GM12878 (cell line): ENCODE data around the gene GPRIN1. TPM values are rescaled to one million over a fixed set of nuclear protein-coding genes. Genes with fewer than 3 reads are reported as not detected.

ENCODE experiments used
- BCL11A ChIP-seq: IDR thresholded peaks from 2 replicates; pipeline ENCODE4 v1.6.1; 2011; ENCODE audit warnings: low read depth, low read length
- BMI1 ChIP-seq: fragments of 450-650 bp; IDR thresholded peaks from 2 replicates; pipeline ENCODE4 v1.6.1; 2016; ENCODE audit warnings: mild to moderate bottlenecking, moderate library complexity, borderline replicate concordance
- CEBPB ChIP-seq, 2 experiments: fragments of 150-350 bp in 1 of 2; IDR thresholded peaks; 2 replicates each; pipeline ENCODE4 v1.6.1; 2012 to 2014; ENCODE audit warnings: low read depth in 2 of 2, low read length in 2 of 2, borderline replicate concordance in 1 of 2, inconsistent platforms in 1 of 2
- CREB1 ChIP-seq: IDR thresholded peaks from 2 replicates; pipeline ENCODE4 v1.6.1; 2012; ENCODE audit warnings: low read depth, mild to moderate bottlenecking, inconsistent platforms
- CREM ChIP-seq: IDR thresholded peaks from 2 replicates; pipeline ENCODE4 v1.6.1; 2014; ENCODE audit warnings: antibody characterized with exemption, low read depth
- DPF2 ChIP-seq: fragments of 450-650 bp; IDR thresholded peaks from 2 replicates; pipeline ENCODE4 v1.6.1; 2017; ENCODE audit warnings: mild to moderate bottlenecking
- EED ChIP-seq: sonication (generic); IDR thresholded peaks from 2 replicates; pipeline ENCODE4 v1.6.1; 2016; ENCODE audit warnings: antibody characterized with exemption, low read depth
- ETV6 ChIP-seq, 2 experiments: fragments of 450-650 bp in 1 of 2; IDR thresholded peaks in 1 of 2; conservative IDR thresholded peaks in 1 of 2; 2 replicates each; pipeline ENCODE4 v1.6.1; 2014; ENCODE audit warnings: antibody characterized with exemption in 1 of 2, borderline replicate concordance in 1 of 2, low read depth in 1 of 2, mild to moderate bottlenecking in 1 of 2, moderate library complexity in 1 of 2
- FOS ChIP-seq: IDR thresholded peaks from 3 replicates; pipeline ENCODE4 v1.6.1; 2011; ENCODE audit warnings: borderline replicate concordance; ENCODE audit not compliant: insufficient read length; ENCODE audit errors: extremely low read depth
- HCFC1 ChIP-seq: fragments of 150-350 bp; IDR thresholded peaks from 2 replicates; pipeline ENCODE4 v1.6.1; 2014; ENCODE audit warnings: low read length
- IKZF2 ChIP-seq, 2 experiments: fragments of 450-650 bp; IDR thresholded peaks; 2 replicates each; pipeline ENCODE4 v1.6.1; 2017; ENCODE audit warnings: mild to moderate bottlenecking in 2 of 2, moderate library complexity in 2 of 2
- MEF2B ChIP-seq: fragments of 450-650 bp; IDR thresholded peaks from 2 replicates; pipeline ENCODE4 v1.6.1; 2018; ENCODE audit warnings: mild to moderate bottlenecking, moderate library complexity; ENCODE audit not compliant: partially characterized antibody, poor library complexity, severe bottlenecking
- NFYB ChIP-seq: IDR thresholded peaks from 2 replicates; pipeline ENCODE4 v1.6.1; 2011; ENCODE audit warnings: low read depth, mild to moderate bottlenecking, low read length, improper control_type of control experiment, moderate library complexity; ENCODE audit not compliant: insufficient read depth
- NR2C2 ChIP-seq: IDR thresholded peaks from 2 replicates; pipeline ENCODE4 v1.6.1; 2011; ENCODE audit warnings: borderline replicate concordance, low read depth; ENCODE audit not compliant: control insufficient read depth, insufficient read length
- NR2F1 ChIP-seq: fragments of 450-650 bp; conservative IDR thresholded peaks from 2 replicates; pipeline ENCODE4 v1.6.1; 2017; ENCODE audit warnings: mild to moderate bottlenecking
- PML ChIP-seq: IDR thresholded peaks from 2 replicates; pipeline ENCODE4 v1.6.1; 2012; ENCODE audit warnings: low read length, inconsistent platforms
- RB1 ChIP-seq: fragments of 450-650 bp; formaldehyde crosslinking; IDR thresholded peaks from 2 replicates; pipeline ENCODE4 v1.6.1; 2017; ENCODE audit warnings: mild to moderate bottlenecking, borderline replicate concordance
- RFX5 ChIP-seq: IDR thresholded peaks from 2 replicates; pipeline ENCODE4 v1.6.1; 2011; ENCODE audit warnings: low read depth, low read length, improper control_type of control experiment
- RUNX3 ChIP-seq: IDR thresholded peaks from 2 replicates; pipeline ENCODE4 v1.6.1; 2012; ENCODE audit warnings: low read length, inconsistent platforms
- STAT1 ChIP-seq: fragments of 450-650 bp; conservative IDR thresholded peaks from 2 replicates; pipeline ENCODE4 v1.6.1; 2014; ENCODE audit warnings: antibody characterized with exemption, mild to moderate bottlenecking
- polyA plus RNA-seq, 11 experiments: library from polyadenylated mRNA; depleted of rRNA in 4 of 11; unstranded in 6 of 11; stranded (reverse) in 5 of 11; fragments of >200 nt; fragmentation: Nextera tagmentation in 4 of 11; fragmentation: Illumina TruSeq in 1 of 11; extraction: Ambion mirVana in 4 of 11; extraction: Trizol in 1 of 11; gene quantifications; 1 replicate in 1 of 11; 2 replicates in 10 of 11; pipeline versions ENCODE4 v1.2.1 to v1.2.3, GENCODE V29; 2011 to 2016; ENCODE audit warnings: inconsistent platforms in 2 of 11, missing spikeins in 2 of 11, low read depth in 1 of 11
- total RNA-seq, 4 experiments: library from RNA; depleted of rRNA in 3 of 4; stranded (reverse); fragments of >200 nt in 3 of 4; fragmentation: Illumina TruSeq in 1 of 4; extraction: Trizol in 1 of 4; gene quantifications; 2 replicates each; pipeline versions ENCODE4 v1.2.1 to v1.2.3, GENCODE V29; 2013 to 2021
- TF ChIP-seq, protein P1 (sequence below): fragments of 450-650 bp; IDR thresholded peaks from 2 replicates; pipeline ENCODE4 v1.6.1; 2017; ENCODE audit warnings: low read depth, mild to moderate bottlenecking, moderate library complexity
- TF ChIP-seq, protein P2 (sequence below): IDR thresholded peaks from 2 replicates; pipeline ENCODE4 v1.6.1; 2011; ENCODE audit warnings: mild to moderate bottlenecking, low read depth, low read length, moderate library complexity; ENCODE audit not compliant: insufficient replicate concordance
- TF ChIP-seq, protein P3 (sequence below): fragments of 150-350 bp; IDR thresholded peaks from 2 replicates; pipeline ENCODE4 v1.6.1; 2014; ENCODE audit warnings: mild to moderate bottlenecking, low read depth, low read length
- TF ChIP-seq, protein P4 (sequence below): IDR thresholded peaks from 2 replicates; pipeline ENCODE4 v1.6.1; 2012; ENCODE audit warnings: low read length, inconsistent platforms

The GPRIN1 gene
- total and polyA plus RNA-seq, 10 of the 15 experiments (the other 5 are each of a cell fraction or from before 2014, with no cell fraction given): 0.52 to 16.3 (median 4.5) TPM

- TF ChIP-seq NR2F1 (no peak; the same call in 1 of the 2 replicates), PML (no peak), HCFC1 (no peak), DPF2 (peak; percentile 87), NR2C2 (no peak), MEF2B (peak; percentile 55), RB1 (no peak), ETV6 (conservative IDR thresholded peaks at IDR 0.05 in 1 of 2, IDR thresholded peaks at IDR 0.05 in 1 of 2; ENCODE audit: borderline replicate concordance in 1 of 2, low read depth in 1 of 2) (no peak), CREM (no peak), NFYB (no peak), CREB1 (no peak), FOS (no peak), STAT1 (no peak), BMI1 (peak; percentile 79), EED (no peak), IKZF2 (IDR thresholded peaks at IDR 0.05) (peak; percentile 74 to 81), RFX5 (no peak), RUNX3 (peak; percentile 94), BCL11A (peak; percentile 45; the same call in 1 of the 2 replicates), CEBPB (IDR thresholded peaks at IDR 0.05; ENCODE audit: borderline replicate concordance in 1 of 2, low read depth in 2 of 2, low read length in 2 of 2) (no peak)
- TF ChIP-seq, protein P1, sequence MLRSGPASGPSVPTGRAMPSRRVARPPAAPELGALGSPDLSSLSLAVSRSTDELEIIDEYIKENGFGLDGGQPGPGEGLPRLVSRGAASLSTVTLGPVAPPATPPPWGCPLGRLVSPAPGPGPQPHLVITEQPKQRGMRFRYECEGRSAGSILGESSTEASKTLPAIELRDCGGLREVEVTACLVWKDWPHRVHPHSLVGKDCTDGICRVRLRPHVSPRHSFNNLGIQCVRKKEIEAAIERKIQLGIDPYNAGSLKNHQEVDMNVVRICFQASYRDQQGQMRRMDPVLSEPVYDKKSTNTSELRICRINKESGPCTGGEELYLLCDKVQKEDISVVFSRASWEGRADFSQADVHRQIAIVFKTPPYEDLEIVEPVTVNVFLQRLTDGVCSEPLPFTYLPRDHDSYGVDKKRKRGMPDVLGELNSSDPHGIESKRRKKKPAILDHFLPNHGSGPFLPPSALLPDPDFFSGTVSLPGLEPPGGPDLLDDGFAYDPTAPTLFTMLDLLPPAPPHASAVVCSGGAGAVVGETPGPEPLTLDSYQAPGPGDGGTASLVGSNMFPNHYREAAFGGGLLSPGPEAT: peak; percentile 89
- TF ChIP-seq, protein P2, sequence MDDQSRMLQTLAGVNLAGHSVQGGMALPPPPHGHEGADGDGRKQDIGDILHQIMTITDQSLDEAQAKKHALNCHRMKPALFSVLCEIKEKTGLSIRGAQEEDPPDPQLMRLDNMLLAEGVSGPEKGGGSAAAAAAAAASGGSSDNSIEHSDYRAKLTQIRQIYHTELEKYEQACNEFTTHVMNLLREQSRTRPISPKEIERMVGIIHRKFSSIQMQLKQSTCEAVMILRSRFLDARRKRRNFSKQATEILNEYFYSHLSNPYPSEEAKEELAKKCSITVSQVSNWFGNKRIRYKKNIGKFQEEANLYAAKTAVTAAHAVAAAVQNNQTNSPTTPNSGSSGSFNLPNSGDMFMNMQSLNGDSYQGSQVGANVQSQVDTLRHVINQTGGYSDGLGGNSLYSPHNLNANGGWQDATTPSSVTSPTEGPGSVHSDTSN: no peak
- TF ChIP-seq, protein P3, sequence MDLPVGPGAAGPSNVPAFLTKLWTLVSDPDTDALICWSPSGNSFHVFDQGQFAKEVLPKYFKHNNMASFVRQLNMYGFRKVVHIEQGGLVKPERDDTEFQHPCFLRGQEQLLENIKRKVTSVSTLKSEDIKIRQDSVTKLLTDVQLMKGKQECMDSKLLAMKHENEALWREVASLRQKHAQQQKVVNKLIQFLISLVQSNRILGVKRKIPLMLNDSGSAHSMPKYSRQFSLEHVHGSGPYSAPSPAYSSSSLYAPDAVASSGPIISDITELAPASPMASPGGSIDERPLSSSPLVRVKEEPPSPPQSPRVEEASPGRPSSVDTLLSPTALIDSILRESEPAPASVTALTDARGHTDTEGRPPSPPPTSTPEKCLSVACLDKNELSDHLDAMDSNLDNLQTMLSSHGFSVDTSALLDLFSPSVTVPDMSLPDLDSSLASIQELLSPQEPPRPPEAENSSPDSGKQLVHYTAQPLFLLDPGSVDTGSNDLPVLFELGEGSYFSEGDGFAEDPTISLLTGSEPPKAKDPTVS: no peak
- TF ChIP-seq, protein P4, sequence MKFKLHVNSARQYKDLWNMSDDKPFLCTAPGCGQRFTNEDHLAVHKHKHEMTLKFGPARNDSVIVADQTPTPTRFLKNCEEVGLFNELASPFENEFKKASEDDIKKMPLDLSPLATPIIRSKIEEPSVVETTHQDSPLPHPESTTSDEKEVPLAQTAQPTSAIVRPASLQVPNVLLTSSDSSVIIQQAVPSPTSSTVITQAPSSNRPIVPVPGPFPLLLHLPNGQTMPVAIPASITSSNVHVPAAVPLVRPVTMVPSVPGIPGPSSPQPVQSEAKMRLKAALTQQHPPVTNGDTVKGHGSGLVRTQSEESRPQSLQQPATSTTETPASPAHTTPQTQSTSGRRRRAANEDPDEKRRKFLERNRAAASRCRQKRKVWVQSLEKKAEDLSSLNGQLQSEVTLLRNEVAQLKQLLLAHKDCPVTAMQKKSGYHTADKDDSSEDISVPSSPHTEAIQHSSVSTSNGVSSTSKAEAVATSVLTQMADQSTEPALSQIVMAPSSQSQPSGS: no peak
These were observed 43.7 kb upstream of the GPRIN1 start (continued) for GRCh38 chr5:176653401-176654385.
